GM19455 (cell line): Measurements from ENCODE around the gene ANAPC4.
A peak's percentile ranks its signal among the peaks of the same experiment; 100 is the strongest.
"Not testable (repeated sequence)": the region's sequence is repeated elsewhere in the genome, so short reads cannot be mapped to it uniquely, and the experiment has no call there.

Source experiments
- ATAC-seq: cut with Tn5 transposase; IDR thresholded peaks from one replicate; pipeline ENCODE4 v1.9.1; 2021; ENCODE audit not compliant: unreplicated experiment

Gene ANAPC4, protein sequence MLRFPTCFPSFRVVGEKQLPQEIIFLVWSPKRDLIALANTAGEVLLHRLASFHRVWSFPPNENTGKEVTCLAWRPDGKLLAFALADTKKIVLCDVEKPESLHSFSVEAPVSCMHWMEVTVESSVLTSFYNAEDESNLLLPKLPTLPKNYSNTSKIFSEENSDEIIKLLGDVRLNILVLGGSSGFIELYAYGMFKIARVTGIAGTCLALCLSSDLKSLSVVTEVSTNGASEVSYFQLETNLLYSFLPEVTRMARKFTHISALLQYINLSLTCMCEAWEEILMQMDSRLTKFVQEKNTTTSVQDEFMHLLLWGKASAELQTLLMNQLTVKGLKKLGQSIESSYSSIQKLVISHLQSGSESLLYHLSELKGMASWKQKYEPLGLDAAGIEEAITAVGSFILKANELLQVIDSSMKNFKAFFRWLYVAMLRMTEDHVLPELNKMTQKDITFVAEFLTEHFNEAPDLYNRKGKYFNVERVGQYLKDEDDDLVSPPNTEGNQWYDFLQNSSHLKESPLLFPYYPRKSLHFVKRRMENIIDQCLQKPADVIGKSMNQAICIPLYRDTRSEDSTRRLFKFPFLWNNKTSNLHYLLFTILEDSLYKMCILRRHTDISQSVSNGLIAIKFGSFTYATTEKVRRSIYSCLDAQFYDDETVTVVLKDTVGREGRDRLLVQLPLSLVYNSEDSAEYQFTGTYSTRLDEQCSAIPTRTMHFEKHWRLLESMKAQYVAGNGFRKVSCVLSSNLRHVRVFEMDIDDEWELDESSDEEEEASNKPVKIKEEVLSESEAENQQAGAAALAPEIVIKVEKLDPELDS

DNA sequence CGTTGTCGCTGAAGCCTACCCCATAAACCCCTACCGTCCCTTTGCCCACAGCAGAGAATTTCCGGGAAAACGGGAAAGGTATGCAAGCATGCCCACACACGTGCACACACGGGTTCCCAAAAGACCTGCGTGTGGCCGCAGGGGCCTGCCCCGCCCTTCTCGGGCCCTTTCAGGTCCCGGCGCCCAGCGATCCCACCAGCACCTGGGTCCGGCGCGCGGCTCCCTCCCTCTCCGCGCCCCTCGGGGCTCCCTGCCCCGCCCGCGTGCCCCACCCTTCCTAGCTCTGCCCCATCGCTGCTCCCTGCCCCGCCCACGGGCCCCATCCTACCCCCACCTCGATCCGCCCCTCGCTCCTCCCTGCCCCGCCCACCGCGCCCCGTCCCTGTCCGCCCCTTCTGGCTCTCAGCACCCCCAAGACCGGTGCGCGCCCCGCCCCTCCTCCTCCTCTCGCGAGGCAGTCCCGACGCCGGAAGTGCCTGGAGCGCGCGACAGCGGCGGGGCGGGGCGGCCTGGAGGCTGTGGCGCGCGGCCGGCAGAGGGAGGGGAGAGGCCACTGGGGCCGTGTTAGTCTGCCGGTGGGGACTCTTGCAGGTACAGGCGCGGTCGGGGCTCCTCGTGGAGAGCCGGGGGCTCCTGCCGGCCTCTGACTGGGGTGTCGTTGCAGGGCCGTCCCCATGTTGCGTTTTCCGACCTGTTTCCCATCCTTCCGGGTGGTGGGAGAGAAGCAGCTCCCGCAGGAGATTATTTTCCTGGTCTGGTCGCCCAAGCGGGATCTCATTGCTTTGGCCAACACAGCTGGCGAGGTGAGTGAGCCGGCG is at the start of gene ANAPC4:
Gene ANAPC4 (plus strand): TSS at position 510 of the 818 bp plus-strand sequence. CDS start 165 bp downstream, at position 675.
- ATAC-seq: peak; percentile 95

DNA sequence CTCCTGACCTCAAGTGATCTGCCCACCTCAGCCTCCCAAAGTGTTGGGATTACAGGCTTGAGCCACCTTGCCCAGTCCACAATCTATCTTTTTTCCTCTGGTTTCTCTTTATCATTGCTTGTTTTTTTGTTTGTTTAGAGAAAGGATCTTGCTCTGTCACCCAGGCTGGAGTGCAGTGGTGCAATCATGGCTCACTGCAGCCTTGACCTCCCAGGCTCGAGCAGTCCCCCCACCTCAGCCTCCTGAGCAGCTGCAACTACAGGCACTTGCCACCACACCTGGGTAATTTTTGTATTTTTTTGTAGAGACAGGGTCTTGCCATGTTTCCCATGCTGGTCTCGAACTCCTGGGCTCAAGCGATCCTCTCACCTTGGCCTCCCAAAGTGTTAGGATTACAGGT is 48.6 kb upstream of the ANAPC4 start:
- not testable (repeated sequence) for ATAC-seq

GRCh38 chr4:25330335-25330734 is 46.7 kb upstream of the ANAPC4 start:
- ATAC-seq: no peak

DNA sequence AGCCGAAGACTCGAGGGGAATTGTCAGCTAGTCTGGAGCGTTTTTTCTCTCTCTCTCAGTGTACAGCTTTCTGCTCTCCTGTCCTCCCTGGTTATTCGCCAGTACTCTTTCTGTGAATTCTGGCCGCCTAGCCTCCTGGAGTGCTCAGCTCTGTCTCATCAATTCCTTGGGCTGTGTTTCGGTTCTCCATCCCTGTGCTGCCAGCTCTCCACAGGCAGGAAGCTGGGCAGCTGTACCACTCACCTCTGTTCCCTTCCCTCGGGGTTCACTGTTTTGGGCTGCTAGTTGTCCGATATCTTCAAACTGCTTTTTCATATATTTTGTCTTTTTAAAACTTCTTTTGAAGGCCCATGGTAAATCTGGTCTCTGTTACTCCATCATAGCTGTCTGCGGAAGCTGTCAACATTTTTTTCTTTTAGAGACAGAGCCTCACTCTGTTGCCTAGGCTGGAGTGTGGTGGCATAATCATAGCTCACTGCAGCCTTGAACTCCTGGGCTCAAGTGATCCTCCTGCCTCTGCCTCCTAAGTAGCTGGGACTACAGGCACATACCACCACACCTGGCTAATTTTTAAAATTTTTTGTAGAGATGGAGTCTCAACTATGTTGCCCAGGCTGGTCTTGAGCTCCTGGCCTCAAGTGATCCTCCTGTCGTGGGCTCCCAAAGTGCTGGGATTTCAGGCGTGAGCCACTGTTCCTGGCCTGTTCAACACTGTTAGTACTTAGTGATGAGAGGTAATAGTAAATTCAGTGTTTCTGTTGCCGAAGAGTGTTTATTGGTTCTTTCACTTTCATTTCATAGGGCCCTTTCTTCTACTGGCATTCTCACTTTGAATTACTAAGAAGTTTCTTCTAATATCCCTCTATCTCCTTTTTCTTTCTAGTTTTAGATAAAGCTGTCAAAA is 45.9 kb upstream of the ANAPC4 start:
- peak; percentile 84 for ATAC-seq

DNA sequence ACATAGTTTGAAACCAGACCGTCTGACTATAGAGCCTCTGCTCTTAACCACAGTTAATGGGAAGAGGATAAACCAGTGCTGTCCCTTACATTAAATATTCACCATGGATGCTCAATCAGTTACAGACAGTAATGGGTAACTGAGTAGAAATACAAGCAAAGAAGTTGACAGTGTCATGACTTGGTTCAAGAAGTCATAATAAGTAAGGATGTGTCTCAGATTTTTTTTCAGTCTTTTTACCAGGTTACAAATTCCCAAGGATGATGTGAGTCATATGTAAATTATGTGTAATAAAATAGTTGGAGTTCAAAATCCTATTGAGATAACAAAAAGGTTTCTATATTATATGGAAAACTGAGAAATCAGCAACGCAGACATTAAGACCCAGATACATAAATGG is 33.4 kb upstream of the ANAPC4 start:
- no peak for ATAC-seq

- no peak for ATAC-seq
These were observed 31.3 kb upstream of the ANAPC4 start for GRCh38 chr4:25345744-25346143.

DNA sequence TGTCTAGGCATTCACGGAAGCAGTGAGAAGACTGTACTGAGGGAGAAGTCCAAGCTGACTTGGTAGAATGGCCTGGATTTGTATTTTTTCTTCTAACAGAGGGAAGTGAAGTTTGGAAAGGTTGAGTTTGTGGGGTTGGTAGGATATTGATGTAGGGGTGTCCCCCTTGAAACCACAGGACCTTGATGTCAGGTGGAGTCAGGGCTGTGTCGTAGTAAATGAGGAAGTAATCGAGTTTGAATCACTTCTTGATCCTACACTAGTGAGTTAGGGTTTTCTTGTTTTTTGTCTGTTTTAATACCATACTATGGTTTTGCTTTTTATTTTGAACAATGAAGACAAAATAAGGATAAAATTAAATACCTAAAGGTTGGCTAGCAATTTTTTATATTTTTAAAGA is 30.1 kb upstream of the ANAPC4 start:
- no peak for ATAC-seq

DNA sequence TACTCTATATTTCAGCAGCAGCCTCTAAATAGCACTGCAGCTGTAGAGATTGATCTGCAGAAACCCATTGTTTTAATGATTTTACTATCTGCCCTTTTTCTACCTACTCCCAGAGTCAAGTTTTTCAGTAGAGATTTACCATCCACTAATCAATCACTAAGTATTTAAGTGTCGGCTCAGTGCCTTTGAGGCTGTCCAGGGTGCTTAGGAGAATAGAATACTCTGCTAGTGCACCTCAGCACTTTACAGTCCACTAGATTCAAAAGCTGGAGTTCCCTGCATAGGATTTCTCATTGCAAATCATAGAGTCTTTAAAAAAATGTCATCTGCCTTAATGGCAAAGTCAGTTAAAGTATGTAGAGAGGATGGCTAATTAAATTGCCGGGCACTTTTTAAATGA is 29.6 kb upstream of the ANAPC4 start:
- no peak for ATAC-seq

- ATAC-seq: no peak
These were observed 29.1 kb upstream of the ANAPC4 start for GRCh38 chr4:25347971-25348370.

- no peak for ATAC-seq
These were observed 26.5 kb upstream of the ANAPC4 start for GRCh38 chr4:25350561-25350960.

DNA sequence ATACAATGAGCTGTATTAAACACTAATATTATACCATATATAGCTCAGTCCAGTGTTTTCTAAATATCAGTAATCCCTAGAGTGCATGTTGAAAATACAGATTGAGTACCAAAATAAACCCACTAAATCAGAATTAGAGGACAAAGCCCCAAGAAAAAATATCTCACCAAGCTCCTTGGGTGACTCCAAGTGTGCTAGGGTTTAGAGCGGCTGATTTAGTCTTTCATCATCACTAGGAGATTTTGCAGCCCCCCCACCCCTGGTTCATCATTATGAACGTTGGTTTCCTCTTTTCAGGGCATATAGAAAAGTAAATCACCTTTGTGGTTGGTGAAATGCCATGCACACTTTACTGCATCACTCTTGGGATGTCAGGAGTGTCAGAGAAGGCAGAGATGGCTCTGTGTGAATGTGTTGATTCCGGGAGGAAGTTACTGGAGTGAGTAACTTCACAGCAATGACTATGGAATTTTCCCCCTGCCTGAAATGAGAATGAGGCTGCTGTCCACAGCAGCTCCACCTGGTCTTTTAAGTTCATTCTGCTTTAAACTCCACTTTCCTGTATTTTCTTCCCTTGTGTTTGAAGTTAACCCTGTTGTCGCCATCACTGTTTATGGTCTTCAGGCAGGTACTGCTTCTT is 25.2 kb upstream of the ANAPC4 start:
- no peak for ATAC-seq

- ATAC-seq: no peak
These were observed 21.0 kb upstream of the ANAPC4 start for GRCh38 chr4:25356068-25356467.

GRCh38 chr4:25358515-25359275 is 18.4 kb upstream of the ANAPC4 start:
- ATAC-seq: no peak

- ATAC-seq: no peak
These were observed 15.8 kb upstream of the ANAPC4 start for GRCh38 chr4:25361253-25361652.

GRCh38 chr4:25367004-25367621 is 9.9 kb upstream of the ANAPC4 start:
- ATAC-seq: no peak

DNA sequence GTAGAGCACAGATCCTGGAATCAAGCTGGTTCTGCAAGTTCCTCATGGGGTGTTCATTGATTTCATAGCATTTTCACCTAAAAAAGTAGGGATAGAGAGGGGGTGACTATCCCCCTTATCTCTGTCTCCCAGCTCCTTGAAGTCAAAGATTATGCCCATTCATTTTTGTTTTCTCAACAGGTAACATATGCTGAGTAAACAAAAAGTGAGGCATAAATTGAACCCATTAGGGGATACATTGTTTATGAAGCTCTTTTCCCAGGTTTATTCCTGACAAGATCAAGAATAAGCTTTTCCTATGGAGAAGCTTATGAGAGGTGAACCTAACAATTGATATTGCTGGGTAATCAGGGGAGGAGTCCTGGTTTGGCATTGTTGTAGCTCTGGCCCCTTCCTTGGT is 9.2 kb upstream of the ANAPC4 start:
- no peak for ATAC-seq

- ATAC-seq: no peak
These were observed 8.7 kb upstream of the ANAPC4 start for GRCh38 chr4:25368315-25368714.

GRCh38 chr4:25370242-25370641 is 6.8 kb upstream of the ANAPC4 start:
- no peak for ATAC-seq

- not testable (repeated sequence) for ATAC-seq
These were observed 4.5 kb upstream of the ANAPC4 start for GRCh38 chr4:25372549-25372948.
